HUDEP-2 (cell line): ENCODE results near the gene RNFT2.

Experiments
- DNase-seq, 76 experiments: peaks; one replicate each; lab custom pipeline; 2025; ENCODE audit not compliant: unreplicated experiment in 76 of 76; lab: John Stamatoyannopoulos, UW

Gene RNFT2

DNA sequence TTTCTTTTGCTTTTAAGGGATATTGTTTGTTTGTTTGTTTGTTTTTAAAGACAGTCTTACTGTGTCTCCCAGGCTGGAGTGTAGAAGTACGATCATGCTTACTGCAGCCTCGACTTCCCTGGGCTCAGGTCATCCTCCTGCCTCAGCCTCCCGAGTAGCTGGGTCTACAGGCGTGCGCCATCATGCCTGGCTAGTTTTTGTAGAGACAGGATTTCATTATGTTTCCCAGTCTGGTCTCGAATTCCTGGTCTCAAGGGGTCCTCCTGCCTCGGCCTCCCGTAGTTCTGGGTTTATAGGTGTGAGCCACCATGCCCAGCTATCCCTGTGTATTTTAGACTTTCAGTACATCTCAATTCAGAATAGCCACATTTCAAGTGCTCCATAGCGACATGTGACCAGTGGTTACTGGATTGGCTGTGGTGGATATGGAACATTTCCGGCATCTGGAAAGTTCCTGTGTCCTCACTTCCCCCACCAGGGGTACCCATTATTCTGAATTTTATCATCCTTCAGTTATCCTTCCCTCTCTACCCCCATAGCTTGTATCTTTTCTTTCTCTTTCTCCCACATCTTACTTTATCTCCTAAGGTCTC is 82.0 kb downstream of the RNFT2 start:
- no peak for DNase-seq

DNA sequence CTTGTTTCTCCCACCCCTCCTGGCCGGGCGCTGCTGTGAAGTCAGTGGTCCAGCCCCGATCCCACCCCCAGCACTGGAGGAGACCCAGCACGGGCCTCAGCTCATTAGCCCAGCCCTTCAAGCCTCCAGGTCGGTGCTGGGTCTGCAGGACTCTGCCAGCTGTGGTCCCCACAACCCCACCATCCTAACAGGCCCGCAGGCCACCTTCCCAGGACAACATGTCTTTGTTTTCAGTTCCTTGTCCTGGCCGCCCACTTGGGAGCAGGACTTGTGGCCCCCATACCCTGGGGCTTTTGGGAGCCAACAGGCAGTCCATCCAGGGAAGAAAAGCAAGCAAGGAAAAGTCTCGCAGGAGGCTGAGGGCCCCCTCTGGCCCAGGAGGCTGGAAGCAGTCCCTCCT is 83.2 kb downstream of the RNFT2 start:
- no peak for DNase-seq

DNA sequence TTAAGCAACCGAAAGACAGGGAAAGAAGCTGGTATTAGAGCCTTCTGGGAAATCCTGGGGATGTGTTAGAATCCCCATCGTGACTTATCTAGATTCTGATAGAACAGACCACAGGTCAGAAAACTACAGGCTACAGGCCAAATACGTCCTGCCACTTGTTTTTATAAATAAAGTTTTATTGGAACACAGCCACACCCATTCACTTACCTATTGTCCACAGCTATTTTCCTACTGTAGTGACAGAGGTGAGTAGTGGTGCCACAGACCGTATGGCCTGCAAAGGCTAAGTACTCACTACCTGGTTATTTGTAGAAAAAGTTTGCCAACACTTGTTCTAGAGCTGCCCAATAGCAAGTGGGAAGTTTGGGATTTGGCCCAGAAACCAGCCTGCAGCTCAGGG is 89.3 kb downstream of the RNFT2 start:
- DNase-seq: no peak

DNA sequence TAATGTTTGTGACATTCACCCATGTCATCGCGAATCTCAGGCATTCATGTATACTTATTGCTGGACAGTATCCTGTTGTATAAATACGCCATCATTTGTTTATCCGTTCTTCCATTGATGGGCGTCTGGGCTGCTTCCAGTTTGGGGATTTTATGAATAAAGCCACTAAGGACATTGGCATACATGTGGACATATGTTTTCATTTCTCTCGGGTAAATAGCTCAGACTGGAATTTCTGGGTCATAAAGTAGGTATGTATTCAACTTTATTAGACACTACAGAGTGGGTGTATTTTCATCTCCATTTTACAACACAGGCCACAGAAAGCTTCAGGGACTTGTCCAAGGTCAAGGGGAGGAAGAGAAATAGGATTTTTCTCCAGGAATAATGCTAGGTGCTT is 94.2 kb downstream of the RNFT2 start:
- DNase-seq: no peak

DNA sequence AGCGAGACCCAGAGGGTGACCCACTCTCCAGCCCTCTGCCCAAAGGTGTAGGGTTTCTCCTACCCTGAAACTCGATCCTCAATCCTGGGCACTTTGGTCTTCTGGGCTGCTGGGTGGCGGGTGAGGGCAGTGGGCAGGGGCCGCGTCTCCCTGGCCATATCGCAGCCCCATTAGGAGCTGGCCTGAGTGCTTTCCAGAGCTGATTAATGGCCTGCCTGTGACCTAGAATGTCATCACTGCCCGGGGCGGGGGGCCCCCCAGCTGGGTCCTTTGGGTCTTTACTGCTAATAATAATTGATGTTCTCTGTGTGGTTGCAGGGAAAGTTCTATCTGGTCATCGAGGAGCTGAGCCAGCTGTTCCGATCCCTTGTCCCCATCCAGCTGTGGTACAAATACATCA is 95.4 kb downstream of the RNFT2 start:
- no peak for DNase-seq

DNA sequence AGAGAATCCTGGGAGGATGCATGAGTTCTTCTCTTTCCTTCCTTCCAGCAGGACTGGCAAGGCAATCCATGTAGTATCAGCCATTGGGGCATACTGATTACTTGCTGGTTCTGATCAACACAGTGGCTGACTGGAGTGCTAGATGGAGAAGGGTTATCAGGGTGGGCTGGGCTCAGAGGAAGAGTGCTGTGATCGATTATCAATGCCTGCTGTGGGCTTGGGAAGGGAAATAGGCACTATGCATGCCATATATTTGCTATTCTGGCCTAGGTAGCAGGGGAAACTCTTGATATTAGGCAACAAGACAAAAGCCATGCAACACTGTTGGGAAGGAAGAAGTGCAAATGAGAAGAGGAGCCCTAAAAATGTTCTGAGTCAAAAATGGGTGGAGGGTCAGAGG is 97.4 kb downstream of the RNFT2 start:
- no peak for DNase-seq

DNA sequence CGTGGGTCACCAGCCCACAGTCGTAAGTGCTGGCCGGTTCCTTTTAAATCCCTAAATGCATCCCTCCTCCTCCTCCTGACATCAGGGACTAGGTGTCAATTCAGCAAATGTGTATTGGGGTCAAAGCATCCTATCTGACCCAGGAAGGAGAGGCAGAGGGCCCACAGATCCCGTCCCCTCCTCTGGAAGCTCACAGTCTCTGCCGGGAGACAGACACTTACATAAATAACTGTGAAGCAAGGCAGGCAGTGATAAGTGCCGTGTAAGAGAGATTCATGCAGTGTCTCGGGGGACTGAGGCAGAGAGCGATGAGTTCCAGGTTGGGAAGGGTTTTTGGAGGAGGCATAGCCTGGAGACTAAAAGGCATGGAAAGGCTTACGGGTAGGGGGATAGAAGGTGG is 99.0 kb downstream of the RNFT2 start:
- DNase-seq: no peak

DNA sequence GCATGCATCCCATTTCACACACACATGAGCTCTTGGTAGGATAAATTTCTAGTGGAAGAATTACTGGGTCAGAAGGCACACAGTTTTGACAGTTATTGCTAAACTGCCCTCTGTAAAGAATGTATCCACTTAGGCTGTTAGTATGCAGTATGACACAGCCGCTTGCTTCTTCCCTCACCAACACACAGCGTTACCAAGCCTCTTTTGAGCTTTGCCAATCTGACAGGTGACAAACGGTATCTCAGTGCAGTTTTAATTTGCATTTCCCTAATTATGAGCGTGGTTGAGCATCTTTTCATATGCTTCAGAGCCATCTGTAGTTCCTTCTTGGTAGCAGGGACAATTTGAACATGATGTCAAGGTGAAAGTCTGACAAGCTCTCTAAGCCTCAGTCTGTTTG is 100.2 kb downstream of the RNFT2 start:
- DNase-seq: no peak

DNA sequence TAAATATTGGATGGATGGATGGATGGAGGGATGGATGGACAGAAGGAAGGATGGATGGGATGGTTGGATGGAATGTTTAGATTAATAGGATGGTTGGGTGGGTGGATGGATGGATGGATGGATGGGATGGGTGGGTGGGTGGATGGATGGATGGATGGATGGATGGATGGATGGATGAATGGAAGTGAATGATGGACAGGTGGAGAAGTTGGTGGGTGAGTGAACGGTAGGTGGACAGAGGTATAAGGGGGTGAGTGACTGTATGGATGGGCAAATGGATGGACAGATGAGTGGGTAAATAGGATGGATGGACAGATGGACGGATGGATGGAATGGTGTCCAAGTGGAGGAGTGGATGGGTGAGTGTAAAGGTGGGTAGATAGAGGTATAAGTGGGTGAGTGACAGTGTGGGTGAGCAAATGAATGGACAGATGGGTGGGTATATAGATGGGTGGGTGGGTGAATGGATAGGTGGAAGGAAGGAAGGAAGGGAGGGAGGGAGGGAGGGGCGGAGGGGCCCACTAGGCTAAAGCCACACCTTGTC is 101.2 kb downstream of the RNFT2 start:
- DNase-seq: no peak

DNA sequence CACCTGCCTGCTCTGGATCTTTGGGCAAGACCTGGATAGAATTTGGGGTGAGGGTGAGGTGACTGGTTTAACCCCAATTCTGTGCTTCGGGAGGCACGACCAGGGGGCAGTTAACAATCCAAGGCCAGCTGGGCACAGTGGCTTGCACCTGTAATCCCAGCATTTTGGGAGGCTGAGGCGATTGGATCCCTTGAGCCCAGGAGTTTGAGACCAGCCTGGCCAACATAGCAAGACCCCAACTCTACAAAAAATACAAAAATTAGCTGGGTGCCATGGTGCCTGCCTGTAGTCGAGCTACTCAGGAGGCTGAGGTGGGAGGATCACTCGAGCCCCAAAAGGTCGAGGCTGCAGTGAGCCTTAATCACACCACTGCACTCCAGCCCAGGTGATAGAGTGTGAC is 105.0 kb downstream of the RNFT2 start:
- DNase-seq: no peak

DNA sequence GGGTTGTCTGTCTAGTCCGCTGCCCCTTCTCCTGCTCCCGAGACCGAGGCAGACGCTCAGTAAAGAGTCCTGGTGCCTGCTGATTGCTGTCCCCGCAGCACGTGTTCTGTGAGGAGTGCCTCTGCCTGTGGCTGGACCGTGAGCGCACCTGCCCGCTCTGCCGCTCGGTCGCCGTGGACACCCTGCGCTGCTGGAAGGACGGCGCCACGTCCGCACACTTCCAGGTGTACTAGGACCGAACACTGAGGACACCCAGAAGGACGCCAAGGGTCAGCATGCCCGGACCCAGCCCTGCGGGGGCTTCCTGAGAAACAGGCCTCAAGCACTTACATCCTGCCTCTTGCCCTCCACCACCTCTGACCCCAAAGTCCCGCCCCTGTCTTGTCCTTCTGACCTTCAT is 111.1 kb downstream of the RNFT2 start:
- DNase-seq: no peak

DNA sequence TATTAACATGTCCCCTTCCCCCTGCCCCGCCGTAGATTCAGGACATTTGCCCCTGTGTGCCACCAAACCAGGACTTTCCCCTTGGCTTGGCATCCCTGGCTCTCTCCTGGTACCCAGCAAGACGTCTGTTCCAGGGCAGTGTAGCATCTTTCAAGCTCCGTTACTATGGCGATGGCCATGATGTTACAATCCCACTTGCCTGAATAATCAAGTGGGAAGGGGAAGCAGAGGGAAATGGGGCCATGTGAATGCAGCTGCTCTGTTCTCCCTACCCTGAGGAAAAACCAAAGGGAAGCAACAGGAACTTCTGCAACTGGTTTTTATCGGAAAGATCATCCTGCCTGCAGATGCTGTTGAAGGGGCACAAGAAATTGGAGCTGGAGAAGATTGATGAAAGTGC is 114.2 kb downstream of the RNFT2 start:
- no peak for DNase-seq

DNA sequence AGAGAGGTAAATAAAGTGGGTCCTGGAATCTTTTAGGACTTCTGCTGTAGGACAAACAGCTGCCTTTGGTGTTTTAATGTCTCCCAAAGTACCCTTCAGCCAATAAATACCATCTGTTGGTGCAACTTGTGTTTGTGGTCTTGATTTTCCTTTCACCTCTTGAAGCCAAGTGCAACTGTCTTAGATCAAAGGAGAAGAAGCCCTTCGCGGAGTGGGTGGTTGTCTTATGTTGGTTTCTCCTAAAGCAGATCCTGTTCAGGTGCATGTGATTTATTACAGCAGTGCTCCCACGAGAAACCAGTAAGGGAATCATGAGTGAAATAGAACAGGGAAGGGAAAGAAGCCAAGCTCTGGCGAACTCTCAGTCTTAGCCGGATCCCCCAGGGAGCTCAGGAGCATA is 115.4 kb downstream of the RNFT2 start:
- DNase-seq: no peak

DNA sequence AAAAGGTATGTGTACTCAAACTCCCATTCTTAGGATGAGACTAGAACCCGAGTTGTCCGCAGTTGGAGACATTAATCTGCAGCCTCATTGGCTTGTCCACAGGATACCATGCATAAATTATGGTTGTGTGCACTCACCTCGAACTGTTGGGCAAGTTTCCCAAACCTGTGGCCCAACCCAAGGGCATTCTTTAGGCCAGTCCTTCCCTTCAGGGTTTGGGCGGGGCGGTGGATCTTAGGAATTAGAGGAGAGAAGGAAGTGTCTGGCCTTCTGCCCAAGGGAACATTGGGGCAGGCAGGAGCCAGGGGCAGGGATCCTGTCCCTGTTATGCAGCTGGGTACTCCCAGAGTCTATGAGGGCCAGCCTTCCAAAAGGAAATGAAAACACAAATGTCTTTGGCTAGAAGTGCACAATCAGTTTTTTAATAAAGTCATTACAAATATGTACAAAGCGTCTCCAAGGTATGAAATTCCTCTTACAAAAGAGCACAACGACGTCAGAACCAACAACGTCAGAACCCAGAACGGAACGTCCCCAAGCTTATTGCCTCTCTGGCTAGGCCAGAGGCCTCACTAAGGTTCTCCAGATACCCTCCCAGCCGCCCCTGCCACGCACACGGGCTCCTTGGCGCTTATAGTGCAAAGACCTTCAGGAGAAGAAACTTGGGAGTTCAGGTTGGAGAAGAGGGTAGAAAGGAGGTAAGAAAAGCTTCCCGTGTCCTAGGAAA is 117.8 kb downstream of the RNFT2 start:
- DNase-seq: no peak

DNA sequence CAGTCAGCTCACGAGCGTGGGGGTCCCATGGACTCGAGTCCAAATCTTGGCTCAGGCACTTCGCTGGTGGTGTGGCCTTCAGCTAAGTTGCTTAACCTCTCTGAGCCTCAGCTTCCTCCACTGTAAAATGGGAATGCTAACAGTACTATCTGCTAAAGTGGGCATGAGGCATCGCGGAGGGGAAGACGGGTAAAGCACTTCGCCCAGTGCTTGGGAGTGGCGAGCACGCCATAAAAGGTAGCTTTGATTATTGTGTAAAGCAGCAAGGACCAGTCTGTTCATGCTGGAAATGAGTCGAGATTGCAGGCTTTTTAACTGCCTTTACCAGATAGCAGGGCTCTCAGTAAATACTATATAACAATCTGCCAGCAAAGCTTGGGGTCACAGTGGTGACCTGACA is 118.6 kb downstream of the RNFT2 start:
- DNase-seq: no peak

DNA sequence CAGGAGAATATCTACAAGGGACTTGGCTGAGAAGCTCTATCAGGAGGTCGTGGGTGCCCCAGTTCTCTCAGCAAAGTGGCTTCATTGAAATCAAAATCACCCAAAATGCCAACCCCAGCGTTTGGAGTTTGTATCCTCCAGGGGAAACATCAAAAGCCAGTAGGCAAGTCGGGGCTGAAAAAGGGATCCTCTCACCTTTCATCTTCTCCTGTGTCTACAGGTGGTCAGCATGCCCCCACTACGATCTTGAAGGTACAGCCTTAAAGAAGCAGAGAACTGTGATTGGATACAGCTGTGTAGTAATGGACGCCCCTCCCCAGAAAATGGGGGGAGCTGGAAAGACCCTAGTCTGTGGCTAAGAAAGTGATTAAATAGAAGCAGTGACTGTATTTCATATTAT is 121.0 kb downstream of the RNFT2 start:
- no peak for DNase-seq

DNA sequence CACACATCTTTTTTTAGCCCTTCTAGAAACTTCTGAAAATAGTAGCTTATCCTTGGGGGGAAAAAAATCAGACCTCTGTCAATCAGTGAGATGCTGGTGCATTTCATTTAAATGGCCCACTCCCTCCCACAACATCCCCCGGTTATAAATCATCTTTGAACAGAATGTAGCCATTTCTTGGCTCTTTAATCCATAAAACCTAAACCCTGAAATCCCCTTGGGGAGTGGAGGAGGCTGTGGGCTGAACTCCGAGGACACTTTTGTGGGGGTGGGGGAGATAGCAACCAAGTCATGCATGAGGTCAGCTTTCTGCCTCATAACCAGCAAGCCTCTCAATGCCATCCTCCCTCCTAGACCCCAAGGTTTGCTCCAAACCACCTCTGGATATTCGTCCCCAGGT is 122.1 kb downstream of the RNFT2 start:
- no peak for DNase-seq

DNA sequence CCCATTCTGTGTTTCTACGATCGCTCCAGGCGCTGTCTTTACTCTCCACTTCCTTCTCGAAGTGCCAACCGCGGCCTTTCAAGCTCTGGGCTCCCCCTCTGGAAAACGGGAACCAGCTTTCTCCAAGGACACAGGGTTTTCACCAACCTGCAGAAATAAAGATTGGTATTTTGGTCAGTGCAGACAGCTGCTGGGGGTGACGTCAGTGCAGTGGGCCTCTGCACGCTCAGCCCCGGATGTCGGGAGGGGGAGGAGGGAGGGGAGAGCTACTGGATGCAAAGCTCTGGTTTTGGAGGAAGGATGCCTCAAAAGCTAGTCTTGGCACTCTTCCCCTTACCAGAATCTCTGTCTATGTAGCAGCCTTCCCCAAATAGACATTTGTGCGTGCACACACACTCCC is 123.2 kb downstream of the RNFT2 start:
- DNase-seq: no peak

DNA sequence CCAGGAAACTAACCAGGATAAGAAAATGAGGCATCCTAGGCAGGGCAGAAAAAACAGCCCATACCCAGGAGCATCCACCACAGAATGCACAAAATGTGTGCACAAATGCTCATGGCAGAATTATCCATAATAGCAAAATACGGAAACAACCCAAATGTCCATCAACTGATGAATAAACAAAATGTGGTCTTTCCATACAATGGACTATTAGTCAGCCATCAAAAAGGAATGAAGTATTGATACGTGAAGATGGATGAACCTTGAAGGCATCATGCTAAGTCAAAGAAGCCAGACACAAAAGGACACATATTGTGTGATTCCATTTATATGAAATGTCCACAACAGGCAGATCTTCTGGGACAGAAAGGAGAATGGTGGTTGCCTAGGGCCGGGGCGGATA is 124.1 kb downstream of the RNFT2 start:
- DNase-seq: no peak

DNA sequence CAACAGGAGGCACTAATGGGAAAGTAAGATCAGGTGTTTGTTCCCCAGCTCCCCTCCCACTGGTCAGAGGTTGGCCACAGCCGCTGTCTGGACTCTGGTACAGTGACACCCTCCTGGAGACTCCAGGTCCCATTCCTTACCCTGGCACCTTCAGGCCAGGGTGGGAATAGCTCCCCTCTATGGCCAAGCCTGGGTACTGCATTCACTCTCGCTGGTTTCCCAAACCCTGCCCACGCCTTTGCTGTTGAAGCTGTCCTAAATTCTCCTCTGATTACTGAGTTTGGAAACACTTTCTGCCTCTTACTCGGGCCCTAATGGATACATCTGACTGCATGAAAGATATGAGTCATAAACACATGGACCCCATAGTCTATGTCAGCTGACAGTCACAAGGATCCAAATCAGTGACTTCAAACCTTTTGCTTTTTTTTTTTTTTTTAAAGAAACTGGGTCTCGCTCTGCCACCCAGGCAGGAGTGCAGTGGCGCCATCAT is 125.2 kb downstream of the RNFT2 start:
- peak in 9 of 76 experiments; percentile 1 to 20 (median 9) for DNase-seq

DNA sequence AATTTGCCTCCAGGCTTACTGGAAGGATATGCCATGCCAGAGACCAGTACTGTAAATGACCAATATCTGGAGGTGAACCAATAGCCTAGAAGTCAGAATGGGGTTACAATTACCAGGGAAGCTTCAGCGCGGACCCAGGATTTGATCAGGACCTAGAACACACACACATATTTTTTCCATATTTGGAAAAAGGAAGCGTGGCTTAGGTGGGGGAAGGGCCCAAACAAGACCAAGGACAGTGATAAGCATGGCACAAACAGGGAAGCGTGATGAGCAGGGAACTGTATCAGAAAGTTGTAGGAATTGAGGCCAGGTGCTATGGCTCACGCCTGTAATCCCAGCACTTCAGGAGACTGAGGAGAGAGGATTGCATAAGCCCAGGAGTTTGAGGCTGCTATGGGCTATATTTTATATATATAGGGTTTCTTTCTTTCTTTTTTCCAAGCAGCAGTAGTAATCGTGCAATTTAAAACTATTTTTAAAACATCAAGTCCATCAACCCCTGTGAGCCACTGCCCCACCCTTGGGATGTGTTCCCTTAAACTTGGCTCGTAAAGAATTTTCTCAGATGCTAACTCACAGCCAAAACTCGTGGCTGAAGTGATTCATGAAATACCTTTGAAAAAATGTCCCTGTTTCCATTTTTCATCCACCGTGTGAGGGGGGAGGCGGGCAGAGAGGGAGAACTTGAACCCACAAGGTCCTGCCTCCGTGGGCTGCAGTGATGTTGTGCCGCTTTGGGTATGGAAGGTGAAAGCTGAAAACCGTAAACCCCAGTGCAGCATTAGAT is 126.5 kb downstream of the RNFT2 start:
- DNase-seq: no peak

DNA sequence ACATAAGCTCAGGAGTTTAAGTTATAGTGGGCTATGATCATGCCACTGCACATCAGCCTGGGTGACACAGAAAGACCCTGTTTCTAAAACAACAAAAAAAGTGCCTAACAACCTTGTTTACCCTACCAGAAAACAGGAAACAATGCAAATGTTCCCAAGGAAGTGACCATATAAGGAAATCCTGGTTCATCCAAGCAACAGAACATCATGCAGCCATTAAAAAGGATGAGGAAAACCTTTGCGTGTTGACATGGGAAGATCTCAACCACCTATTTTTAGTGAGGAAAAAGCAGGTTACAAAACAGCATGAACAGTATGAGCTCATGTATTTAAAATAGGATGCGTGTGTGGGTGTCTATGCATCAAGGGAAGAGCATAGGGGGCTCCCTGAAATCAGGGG is 129.4 kb downstream of the RNFT2 start:
- DNase-seq: no peak
